ENCODE measurements around the gene SEPSECS. TPM values are rescaled to one million over a fixed set of nuclear protein-coding genes. Genes with fewer than 3 reads are reported as not detected.

Gene SEPSECS
- total and polyA plus RNA-seq, 2 of the 8 experiments (the other 6 are each of a cell fraction or from before 2014, with no cell fraction given) = 1.9 to 4.1 TPM

GRCh38 chr4:25075129-25075528 is 85.1 kb downstream of the SEPSECS start:
- no peak for FAIRE-seq
- H2AFZ ChIP-seq (ENCODE audit: low read length) = no peak overlapping the region
- no peak overlapping the region for H3K4me3 ChIP-seq (ENCODE audit: extremely low read depth in 1 of 4, insufficient read depth in 2 of 4, low read depth in 3 of 4, low read length in 4 of 4)
- no peak overlapping the region for H4K8ac ChIP-seq (ENCODE audit: extremely low read depth, insufficient read depth, low read length)
- H3K27me3 ChIP-seq (replicated peaks in 1 of 4; ENCODE audit: control insufficient read depth in 3 of 4, extremely low read depth in 1 of 4, insufficient read depth in 3 of 4, low read length in 3 of 4) = no peaks in the 10 kb centered on the region
- CTCF ChIA-PET (ENCODE audit: partially characterized antibody) = interaction anchor here (1.0 to 1.6 kb wide), 7 partner anchors 10 to 387 kb away, joined by 3 to 4 read pairs (median 3); no protein-coding TSS in a partner anchor
- H3K23ac ChIP-seq (ENCODE audit: insufficient read length) = no peak overlapping the region
- no peaks in the 10 kb centered on the region for H3K36me3 ChIP-seq (ENCODE audit: control insufficient read depth in 2 of 4, insufficient read depth in 4 of 4, low read length in 3 of 4)
- no peak overlapping the region for H2BK15ac ChIP-seq (ENCODE audit: low read length)
- no peak overlapping the region for H4K5ac ChIP-seq (ENCODE audit: insufficient read length, low read depth, low read length)
- H3K27ac ChIP-seq (ENCODE audit: low read depth, low read length) = no peak overlapping the region
- no peak overlapping the region for H4K91ac ChIP-seq (replicated peaks; ENCODE audit: insufficient read length, low read length)
- H2BK20ac ChIP-seq (ENCODE audit: low read length) = no peak overlapping the region
- peaks cover 2 to 7% (median 4%) of the 10 kb centered on the region in 4 experiments; a peak in 5 of 7 replicates for H3K4me1 ChIP-seq (replicated peaks in 1 of 4; ENCODE audit: control insufficient read depth in 3 of 4, insufficient read depth in 4 of 4, low read length in 3 of 4)
- no peak overlapping the region for H2BK12ac ChIP-seq (ENCODE audit: low read depth, low read length)
- H3K23me2 ChIP-seq (ENCODE audit: low read depth, low read length) = no peaks in the 10 kb centered on the region
- H3K4ac ChIP-seq (replicated peaks; ENCODE audit: insufficient read length, low read depth, low read length) = no peak overlapping the region
- no peaks in the 10 kb centered on the region for H3K79me2 ChIP-seq (ENCODE audit: control insufficient read depth in 1 of 2, insufficient read depth in 2 of 2, low read length in 2 of 2)
- no peak for DNase-seq (ENCODE audit: low read depth in 1 of 2, low spot score in 2 of 2)
- POLR2A ChIA-PET (ENCODE audit: partially characterized antibody) = interaction anchor here (0.8 to 0.9 kb wide), 2 partner anchors 9 to 240 kb away, joined by 3 to 4 read pairs; no protein-coding TSS in a partner anchor
- H4K20me1 ChIP-seq (replicated peaks in 1 of 2; ENCODE audit: control insufficient read depth in 1 of 2, insufficient read depth in 2 of 2, low read length in 2 of 2) = no peaks in the 10 kb centered on the region
- H3K79me1 ChIP-seq (ENCODE audit: low read depth, low read length) = no peaks in the 10 kb centered on the region
- H3K4me2 ChIP-seq (ENCODE audit: insufficient read depth in 1 of 2, low read depth in 2 of 2, low read length in 2 of 2) = no peak overlapping the region
- no peak overlapping the region for H2AK5ac ChIP-seq (ENCODE audit: low read depth, low read length)
- no peak overlapping the region for H3K14ac ChIP-seq (ENCODE audit: insufficient read length)
- WGBS, 2 experiments (ENCODE audit: extremely low coverage in 1 of 2, insufficient coverage in 1 of 2, insufficient read length in 1 of 2, insufficient replicate concordance in 2 of 2, low coverage in 1 of 2, low lambda C conversion rate in 2 of 2, missing lambda C conversion rate in 1 of 2) = 89% methylated on average over 11 of the region's 11 CpGs; no CpG with 5 or more reads in 1 of the 2 experiments
- no peak overlapping the region for H3K9ac ChIP-seq (replicated peaks in 1 of 4; ENCODE audit: extremely low read depth in 1 of 4, low read depth in 3 of 4, low read length in 3 of 4)
- H2BK5ac ChIP-seq (ENCODE audit: low read depth, low read length) = no peak overlapping the region
- H2BK120ac ChIP-seq (replicated peaks; ENCODE audit: low read depth, low read length) = no peak overlapping the region
- no peak overlapping the region for H3K18ac ChIP-seq (ENCODE audit: extremely low read depth, low read length)
- H3K56ac ChIP-seq (replicated peaks; ENCODE audit: insufficient read length, low read depth, low read length) = no peak overlapping the region
- no peaks in the 10 kb centered on the region for H3K9me3 ChIP-seq (ENCODE audit: insufficient read depth in 2 of 2, low read depth in 1 of 2, low read length in 1 of 2)
- TF ChIP-seq RBBP5 (IDR thresholded peaks at IDR 0.05; ENCODE audit: borderline replicate concordance, low read depth, low read length) (no peak), MAFK (IDR thresholded peaks at IDR 0.05; ENCODE audit: low read depth, low read length) (no peak), TCF12 (IDR thresholded peaks at IDR 0.05; ENCODE audit: low read depth, low read length) (no peak), E2F6 (IDR thresholded peaks at IDR 0.05) (no peak), RFX5 (IDR thresholded peaks at IDR 0.05; ENCODE audit: borderline replicate concordance, low read depth, low read length) (no peak), GABPA (IDR thresholded peaks at IDR 0.05; ENCODE audit: borderline replicate concordance, insufficient read depth, low read length) (no peak), SAP30 (IDR thresholded peaks at IDR 0.05; ENCODE audit: insufficient read depth, insufficient replicate concordance, low read length) (no peak), BRCA1 (IDR thresholded peaks at IDR 0.05; ENCODE audit: low read depth, low read length) (no peak), CHD1 (IDR thresholded peaks at IDR 0.05; ENCODE audit: low read depth, low read length) (no peak), BACH1 (IDR thresholded peaks at IDR 0.05; ENCODE audit: low read length) (no peak), SIRT6 (IDR thresholded peaks at IDR 0.05; ENCODE audit: low read length) (no peak), CBX8 (IDR thresholded peaks at IDR 0.05; ENCODE audit: borderline replicate concordance, low read depth, low read length) (no peak), EP300 (IDR thresholded peaks at IDR 0.05; ENCODE audit: borderline replicate concordance in 1 of 2, low read depth in 2 of 2, low read length in 2 of 2) (no peak), TAF1 (IDR thresholded peaks at IDR 0.05; ENCODE audit: low read depth, low read length) (no peak)

All from H1 (cell line).